Stimulated activated CD4-positive, alpha-beta T cell treated with anti-CD3 and anti-CD28 coated beads, Interleukin-12 subunit alpha, Interleukin-12 subunit beta, amount 100 ng/mL, for 48 hours (primary cell): ENCODE results near the gene FOXJ1.

Experiments used
- DNase-seq, 3 donors: peaks; one replicate each; pipeline ENCODE4 v3.0.0-alpha.2; 2020; ENCODE audit warnings: low read depth in 2 of 3, low spot score in 1 of 3

Gene FOXJ1

DNA sequence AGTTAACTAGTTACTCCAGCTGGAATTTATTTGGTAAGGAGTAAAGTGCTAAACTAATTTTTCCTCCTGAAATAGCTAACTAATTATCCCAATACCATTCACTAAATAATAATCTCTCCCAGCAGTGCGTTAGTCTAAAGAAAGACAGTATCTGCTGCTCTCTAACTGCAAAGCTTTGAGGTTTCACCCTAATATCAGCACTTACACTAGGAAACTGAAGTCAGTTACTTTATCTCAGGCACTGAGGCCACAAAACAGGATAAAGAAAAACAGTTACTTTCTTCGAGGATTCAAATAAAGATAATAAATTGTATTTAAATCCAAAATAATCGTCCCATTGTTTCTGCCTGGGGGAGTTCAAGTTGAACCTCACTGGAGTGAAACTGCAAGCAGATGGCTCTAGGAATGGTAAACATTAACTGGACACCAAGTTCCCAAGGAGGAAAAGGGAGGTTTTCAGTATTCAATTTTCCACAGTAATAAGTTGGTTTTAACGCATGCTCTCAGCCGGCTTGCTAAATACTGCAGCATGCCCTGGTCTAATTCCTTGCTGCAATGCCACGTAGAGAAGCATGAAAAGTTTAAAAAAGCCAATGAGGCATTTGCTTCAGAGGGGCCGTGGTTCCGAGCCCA, 20.0 kb upstream of the FOXJ1 start:
- DNase-seq: no peak

DNA sequence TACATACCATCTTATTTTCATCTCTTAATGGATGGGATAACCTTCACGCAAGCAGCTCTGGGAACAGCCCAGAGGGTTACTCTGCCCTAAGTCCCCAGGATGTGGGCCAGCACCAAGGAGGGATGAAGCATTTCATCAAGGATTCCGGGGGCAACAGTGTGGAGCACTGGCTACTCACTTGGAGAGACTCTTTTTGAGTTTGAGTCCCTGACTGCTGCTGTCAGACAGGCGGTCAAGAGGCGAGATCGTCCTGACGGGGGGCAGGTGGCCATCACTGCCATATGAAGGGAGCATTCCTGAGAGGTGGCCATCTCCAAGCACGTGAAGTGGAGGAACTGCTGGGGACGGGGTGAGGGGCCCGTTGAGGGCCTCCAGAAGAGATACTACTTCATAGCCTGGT, 18.1 kb upstream of the FOXJ1 start:
- no peak for DNase-seq

DNA sequence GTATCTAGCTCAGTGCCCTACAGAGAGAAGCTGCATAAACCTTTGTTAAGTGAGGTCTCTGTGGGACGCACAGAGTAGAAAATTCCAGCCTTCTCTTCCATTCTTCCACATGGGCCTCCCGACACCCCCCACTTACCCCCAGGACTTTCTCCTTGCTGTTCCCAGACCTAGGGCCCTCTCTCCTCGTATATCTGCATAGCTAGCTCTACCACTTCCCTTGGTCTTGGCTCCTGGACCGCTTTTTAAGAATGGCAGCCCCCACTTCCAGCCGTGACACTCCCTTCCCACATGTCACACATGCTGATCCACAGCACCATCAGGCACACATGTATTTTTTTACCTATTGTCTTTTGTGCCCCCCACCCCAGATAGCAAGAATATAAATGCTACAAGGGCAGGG, 16.7 kb upstream of the FOXJ1 start:
- no peak for DNase-seq

DNA sequence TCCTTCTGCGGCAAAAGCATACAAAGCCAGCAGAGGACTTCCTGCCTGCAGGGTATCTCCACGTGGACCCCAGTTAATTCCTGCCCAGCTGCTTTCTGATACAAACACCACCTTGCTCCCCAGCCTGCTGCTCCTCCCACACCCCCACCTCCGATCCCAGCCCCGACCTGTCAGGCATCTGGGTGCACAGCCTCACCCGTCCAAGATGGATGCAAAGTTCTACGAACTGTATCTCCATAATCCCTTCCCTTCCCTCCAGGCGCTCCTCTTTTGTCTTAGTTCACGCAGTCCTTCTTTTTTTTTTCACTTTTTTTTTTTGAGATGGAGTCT, 15.6 kb upstream of the FOXJ1 start:
- no peak for DNase-seq

DNA sequence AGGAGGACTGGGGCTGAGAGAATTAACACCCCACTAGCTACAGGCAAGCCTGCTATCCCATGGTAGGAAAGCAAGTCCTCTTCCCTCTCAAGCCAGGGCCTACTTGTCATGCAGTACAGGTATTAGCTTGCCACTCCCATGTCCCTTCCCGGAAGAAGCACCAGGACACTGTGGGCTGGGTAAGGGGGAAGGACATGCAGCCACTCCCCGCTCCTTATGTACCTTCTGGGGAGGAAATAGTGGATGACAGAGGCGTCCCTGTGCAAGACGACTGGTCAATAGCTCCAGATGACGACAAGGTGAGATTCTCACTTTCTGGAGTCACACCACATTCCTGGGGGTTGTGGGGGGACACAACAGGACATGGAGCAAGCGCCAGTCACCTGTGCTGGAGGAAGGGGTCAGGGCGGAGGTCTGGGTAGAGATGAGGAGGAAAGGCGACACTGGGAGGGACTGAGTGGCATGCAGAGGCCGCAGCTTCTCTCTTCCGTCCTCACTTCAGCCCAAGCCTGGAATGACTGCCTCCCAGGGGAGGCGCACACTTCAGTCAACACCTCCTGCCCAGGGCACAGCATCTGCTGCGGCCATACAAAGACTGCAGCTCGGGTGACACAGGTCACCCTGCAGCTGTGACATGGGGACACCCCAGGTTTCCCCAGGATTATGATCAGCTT, 15.1 kb upstream of the FOXJ1 start:
- DNase-seq: no peak

DNA sequence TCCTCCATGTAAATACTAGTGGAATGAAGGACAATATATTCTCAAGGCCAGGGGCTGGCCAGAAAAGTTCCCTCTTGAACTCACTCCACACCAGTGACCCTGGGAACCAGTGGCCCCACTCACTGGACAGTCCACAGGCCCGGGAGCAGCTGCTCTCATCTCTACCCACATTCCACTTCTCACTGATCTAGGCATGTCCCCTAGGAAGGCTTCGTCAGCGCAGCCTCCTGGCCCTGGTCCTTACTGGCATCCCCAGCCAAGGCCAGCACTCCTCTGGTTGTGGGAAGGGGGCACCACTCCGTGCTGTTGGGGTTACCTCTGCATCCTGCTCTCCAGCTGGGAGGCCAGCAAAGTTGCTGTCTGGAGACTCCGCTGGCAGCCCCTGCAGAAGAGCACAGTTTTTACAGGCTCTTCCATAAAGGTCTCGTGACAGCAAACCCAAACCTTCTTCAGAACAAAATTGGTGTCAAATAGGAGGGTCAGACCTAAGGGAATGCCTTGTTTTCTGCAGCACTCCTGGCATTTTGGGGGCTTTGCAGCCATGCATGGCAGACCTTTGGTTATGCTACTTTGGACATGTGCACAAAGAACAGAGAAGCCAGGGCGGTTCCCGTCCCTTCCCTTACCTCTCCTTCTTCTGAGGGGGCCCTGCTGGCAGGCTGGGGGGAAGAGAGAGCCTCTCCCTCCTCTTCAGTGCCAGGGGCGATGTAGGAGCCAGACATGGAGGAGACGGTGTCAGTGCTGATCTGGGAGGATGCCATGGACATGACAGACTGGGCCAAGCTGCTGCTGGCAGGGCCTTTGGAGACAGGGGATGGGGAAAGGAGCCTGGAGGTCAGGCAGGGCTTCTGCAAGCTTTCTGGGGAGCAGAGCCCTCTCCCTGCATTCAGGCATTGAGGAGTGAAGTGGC, 14.1 kb upstream of the FOXJ1 start:
- no peak for DNase-seq

DNA sequence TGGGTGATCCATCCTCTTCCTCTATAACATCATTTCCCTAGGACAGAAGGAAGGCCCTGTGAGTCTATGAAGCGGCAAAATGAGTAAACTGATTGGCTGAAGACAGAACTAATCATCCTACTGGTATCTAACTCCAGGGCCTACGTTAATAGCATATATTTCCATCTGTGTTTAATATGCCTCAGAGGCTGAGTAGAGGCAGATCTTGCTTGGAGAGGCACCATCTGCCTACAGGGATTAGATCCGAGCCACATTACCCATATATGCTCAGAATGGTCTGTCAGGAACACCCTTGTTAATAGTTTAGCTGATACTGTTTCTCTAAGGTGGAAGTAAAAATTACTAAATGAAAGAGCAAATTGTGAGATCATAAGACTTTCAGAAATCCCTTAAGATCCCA, 13.2 kb upstream of the FOXJ1 start:
- DNase-seq: no peak

DNA sequence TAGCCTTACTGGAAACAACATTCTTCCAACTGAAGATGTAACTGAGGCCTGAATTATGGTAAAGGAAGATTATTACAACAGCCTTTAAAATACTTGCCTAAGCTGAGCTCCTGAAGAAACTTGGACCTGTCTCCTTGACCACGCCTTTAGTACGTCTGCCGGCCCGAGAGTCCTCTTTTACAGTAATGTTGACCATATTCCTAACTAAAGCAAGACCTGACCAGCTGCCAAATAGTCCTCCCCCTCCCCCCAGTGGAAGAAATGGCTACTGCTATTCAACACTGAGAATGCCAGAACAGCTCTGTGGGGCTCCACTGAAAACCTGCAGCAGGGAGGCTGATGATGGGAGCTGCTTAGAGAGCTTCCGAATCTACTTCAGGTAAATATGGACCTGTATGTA, 12.6 kb upstream of the FOXJ1 start:
- DNase-seq: no peak

DNA sequence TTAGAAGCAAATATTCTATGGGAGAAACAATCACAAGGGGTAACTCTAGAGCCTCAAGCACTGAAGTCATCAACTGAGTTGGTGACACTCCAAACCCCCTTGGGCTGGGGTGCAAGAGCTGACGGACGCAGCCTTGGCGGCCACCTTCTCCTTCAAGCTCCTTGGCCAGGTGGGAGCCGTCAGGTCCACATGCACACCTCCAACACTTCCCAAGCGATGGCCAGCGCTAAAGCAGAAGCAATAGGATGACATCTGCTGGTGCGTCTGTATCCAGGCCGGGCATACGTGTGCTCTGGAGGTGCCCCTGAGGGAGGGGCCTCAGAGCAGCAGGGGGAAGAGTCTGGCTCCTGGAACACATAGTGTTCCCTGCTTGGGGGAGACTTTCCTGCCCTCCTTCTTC, 12.2 kb upstream of the FOXJ1 start:
- no peak for DNase-seq

DNA sequence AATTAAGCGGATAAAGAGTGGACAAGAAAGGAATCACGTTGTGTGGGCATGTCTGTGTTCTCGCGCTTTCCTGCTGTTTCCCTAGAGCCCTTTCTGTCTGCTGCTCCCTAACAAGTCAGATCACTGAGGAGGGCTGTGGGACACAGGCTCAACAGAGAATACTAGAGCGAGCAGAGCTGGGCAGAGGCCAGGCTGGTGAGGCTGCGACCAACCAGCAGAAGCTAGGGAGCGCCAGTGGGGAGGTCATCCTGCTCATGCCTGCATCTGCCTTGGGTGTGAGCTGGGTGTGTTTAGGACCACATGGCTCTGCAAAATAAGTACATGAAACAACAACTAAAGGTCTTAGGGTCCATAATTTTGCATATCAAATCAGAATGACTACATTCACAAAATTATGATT, 11.5 kb upstream of the FOXJ1 start:
- no peak for DNase-seq

DNA sequence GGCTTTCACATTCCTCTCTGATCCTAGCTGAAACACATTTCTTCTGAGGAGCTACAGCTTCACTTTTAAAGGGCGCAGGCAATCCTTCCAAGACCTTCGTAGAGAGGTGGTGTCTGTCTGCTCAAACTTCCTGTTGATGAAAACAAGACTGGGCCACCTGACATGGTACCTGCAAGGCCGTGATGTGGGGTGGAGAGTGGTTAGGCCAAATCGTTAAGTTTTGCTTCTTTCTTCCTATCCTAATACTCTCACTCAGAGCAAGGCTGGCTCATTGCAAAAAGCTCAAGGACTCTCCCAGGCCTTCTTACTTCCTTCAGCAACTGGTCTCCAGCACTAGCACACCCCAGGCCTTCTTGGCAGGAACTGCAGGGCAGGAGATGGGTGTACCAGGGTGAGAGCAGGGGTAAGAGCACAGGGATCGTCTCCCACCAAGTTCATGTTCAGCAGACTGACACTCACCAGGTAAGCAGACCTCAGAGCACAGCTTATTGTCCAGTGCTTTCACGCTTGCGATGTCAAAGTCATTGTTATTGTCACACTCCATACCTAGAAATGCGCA, 10.9 kb upstream of the FOXJ1 start:
- DNase-seq: no peak

DNA sequence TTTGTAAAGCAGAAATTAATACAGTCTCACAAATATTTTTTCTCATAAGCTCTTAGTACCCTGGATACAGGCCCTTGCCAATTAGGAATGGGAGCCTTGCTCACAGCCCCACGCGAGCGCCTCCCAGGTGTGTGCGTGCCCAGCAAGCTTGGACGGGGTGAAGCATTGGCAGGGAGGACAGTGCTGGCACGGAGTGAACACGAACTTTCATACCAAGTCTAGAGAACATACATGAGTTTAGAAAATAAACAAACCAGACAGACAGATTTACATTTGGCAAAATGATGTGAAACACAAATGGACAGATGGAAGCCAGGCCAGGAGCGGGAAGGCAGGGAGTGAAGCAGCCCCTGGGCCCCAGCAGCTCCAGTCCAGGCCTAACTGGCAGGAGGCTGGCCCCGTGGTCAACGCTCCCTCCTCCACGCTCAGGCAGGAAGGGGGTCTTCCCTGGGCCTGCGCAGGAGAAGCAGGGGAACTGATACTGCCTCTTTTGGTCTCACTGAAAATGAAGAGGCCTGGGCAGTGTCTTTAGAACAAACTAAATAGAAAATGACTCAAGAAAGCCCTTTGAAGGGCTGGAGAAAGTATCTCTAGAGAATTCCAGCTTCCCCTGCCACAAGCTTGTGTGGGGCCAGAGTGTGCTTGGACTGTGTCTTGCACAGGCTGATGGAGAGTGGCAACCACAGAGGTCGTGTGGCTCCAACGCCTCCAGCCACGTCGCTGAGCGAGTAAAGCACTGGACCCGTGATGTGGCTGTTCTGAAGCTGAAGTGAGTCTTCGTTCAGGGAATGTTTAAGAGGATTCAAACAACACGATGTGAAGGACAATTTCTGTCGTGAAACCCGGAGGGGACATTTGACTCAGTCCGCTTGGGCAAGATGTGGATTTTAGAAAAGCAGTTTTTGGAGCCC, 9.9 kb upstream of the FOXJ1 start:
- DNase-seq: no peak

DNA sequence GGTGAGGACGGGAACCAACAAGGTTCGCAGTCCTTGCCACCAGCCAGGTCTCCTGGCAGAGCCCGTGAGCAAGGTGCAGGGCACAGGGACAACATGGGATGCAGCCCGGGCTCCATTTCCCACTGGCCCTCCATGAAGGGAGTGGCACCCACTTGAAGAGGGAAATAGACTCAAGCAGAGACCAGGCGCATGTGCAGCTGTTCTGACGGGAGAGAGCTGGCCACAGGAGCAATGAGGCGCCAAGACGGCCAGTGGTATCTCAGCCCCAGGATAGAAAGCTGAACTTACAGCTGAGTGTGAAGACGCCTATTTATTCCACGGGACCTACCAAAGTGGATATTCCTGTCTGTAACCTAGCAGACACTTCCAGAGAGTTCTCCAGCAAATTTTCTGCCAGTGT, 8.2 kb upstream of the FOXJ1 start:
- no peak for DNase-seq

DNA sequence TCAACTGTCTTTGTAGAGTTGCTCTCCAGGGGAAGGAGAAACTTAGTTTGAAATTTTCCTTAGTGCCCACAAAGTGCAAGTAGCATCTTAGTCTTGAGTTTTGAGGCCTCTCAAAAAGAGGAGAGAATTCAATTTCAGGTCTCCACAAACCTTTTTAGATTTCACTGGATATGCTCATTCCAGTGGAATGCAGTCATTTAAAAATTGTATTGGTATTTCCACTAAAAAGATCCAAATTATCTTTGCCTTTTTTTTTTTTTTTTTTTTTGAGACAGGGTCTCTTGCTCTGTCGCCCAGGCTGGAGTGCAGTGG, 6.9 kb upstream of the FOXJ1 start:
- DNase-seq: no peak

DNA sequence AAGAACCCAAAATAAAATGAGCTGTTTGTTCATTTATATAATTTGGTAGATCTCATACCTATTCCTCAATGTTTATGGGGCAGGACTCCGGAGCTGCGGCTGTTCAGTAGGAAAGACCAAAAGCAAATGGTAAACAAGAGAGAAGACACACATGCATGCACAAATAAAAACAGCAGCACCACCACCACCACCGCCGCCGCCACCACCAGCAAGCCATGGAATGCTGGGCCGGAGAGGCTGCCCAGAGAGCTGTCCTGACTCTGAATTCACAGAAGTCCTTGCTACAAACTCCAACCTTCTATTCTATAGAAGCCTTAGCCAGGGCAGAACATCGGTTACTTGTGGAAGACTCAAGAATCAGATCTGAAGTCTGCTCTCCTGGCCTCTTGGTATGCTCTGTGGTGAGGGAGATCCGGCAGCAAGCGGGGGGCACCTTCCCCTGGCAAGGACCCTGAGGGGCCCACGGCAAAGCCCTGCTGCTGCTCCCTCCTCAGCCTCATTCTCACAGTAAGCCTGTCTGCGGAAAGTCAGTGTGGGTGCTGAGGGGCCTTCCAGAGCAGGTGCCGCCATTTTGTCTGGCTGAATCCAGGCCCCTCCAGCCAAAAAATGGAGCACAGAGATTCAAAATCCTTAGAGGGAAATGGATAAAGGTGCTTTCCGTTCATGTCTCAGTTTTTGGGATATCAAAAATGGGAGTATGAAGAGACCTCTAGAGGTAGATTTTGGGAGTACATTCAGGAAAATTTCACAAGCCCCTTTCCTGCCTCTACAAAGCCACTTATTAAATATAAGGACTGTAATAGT, 6.4 kb upstream of the FOXJ1 start:
- DNase-seq: no peak

DNA sequence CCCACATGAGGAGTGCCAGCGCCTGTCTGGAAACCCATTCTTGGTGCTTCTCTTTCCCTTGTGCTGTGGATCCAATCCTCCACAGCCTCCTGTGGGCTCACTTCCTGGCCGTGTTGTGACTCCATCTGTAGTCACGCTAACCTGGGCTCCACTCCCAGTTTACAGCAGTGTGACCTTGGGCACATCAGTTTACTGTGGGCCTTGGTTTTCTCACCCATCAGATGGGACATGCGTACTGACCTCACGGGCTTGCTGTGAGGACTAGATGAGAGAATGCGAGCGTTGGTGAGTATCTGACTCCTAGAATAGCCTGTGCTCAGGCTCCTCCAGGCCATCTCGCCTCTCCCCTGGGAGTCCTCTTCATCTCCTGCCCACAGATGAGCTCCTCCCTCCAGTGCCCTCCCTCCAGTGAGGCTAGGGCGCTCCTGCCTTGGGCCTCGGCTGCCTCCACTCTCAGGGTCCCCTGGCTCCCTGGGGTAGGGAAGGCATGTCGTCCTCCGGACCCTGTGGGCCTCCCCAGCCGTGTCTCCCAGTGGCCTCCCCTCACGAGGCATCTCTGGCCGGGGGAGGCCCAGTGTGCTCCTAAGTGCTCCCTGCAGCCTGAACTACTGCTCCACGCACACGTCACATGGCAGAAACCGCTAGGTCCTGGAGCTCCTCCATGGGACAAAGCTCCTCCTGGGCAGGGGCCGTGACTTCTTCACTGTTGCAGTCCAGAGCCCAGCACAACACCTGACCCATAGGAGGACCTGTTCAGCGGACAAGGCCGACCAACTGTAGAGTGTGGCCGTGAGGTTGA, 5.2 kb upstream of the FOXJ1 start:
- DNase-seq: no peak

DNA sequence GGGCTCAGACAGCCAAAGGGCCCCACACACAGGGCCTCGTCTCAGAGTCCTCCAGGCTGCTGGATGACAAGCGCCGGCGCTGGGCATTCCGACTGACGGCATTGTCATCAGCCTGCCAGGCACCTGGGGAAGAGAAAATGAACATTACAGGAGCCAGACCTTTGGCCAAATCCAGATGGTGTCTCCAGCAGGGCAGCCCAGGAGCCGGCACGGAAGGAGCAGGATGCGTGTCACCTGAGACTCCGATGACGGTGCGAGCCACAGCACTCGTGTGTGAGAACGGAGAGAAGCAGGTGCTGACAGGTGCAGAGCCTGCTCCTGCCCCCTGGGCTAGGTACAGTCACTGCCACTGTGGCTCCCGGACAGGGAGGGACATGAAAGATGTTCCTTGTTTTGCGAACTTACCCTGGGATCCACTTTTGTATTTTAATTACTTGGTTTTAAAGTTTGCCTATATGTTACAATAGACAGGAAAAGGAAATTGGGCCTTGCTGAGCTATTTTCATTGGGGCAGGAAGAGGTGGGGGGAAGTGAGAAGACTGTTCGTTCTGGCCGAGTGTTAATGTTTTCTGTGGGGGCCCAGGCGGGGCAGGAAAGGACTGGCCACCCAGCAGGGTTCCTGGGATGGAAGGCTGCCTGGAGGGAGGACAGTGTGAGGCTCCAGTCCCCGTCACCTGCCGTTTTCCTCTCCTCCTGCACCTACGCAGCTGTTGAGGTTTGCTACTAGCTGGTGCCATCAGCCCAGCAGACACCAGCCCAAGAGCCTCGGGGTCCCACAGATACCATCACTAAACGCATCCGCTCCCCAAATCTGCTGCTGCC, 4.4 kb upstream of the FOXJ1 start:
- no peak for DNase-seq

DNA sequence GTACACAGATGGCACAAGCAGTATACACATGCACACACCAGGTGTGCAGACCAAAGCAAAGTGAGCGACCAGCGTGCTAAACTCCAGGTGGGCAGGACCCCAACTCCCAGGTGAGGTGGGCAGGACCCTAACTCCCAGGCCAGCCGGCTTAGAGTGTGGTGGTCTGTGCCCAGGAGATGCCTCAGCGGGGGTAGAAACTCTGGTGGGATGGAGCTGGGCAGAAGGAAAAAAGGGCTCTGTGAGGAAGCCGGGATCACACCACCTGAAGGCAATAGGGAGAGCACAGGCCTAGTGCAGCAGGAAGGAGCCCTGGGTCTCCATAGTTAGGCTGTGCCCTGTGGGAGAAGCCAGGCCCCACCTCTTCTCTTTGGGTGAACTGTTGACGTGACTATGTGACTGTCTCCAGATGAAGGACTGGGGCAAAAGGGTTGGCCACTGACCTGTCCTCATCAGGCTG, 1.6 kb upstream of the FOXJ1 start:
- no peak for DNase-seq
